Gastrocnemius medialis (tissue), 4 donors: Measurements from ENCODE around the gene CD8A.
"Not testable (repeated sequence)": the region's sequence is repeated elsewhere in the genome, so short reads cannot be mapped to it uniquely, and the experiment has no call there.

Experiments used
- POLR2A ChIP-seq, 2 donors: fragments of 450-650 bp; IDR thresholded peaks; one replicate each; pipeline ENCODE4 v1.6.1; 2017; ENCODE audit warnings: antibody characterized with exemption in 2 of 2, mild to moderate bottlenecking in 2 of 2, moderate library complexity in 2 of 2
- TF ChIP-seq, protein P1 (sequence below), 5 experiments: fragments of 450-650 bp in 3 of 5; fragments of 200-600 bp in 2 of 5; sonication (generic) in 2 of 5; IDR thresholded peaks in 4 of 5; conservative IDR thresholded peaks in 1 of 5; 1 replicate in 4 of 5; 2 replicates in 1 of 5; pipeline ENCODE4 v1.5.1; 2016 to 2019; ENCODE audit warnings: antibody characterized with exemption in 5 of 5, mild to moderate bottlenecking in 3 of 5, moderate library complexity in 3 of 5

DNA sequence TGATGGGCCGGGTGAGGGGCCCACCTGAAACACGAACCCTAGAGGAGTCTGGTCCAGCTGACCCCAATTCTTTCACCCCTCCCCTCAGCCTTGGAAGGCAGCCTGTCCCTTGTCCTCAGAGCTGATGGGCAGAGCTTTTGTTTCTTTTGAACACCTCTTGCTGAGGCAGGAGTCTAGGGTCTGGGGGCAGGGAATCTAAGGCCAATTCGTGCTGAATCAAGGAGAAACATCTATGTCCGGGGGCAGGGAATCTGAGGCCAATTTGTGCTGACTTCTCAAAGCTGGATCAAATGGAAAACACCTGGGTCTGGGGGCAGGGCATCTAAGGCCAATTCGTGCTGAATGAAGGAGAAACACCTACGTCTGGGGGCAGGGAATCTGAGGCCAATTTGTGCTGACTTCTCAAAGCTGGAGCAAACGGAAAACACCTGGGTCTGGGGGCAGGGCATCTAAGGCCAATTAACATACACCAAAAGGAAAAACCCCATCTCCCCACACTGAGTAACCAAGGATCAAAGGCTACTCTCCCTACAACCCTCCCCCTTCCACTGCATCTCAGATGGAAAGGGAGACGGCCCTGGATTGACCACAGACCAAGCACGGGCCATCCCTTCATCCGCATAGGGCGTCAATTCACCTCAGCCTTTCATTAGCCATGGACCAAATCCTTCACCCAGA, 49.3 kb upstream of the CD8A start:
- TF ChIP-seq, protein P1, sequence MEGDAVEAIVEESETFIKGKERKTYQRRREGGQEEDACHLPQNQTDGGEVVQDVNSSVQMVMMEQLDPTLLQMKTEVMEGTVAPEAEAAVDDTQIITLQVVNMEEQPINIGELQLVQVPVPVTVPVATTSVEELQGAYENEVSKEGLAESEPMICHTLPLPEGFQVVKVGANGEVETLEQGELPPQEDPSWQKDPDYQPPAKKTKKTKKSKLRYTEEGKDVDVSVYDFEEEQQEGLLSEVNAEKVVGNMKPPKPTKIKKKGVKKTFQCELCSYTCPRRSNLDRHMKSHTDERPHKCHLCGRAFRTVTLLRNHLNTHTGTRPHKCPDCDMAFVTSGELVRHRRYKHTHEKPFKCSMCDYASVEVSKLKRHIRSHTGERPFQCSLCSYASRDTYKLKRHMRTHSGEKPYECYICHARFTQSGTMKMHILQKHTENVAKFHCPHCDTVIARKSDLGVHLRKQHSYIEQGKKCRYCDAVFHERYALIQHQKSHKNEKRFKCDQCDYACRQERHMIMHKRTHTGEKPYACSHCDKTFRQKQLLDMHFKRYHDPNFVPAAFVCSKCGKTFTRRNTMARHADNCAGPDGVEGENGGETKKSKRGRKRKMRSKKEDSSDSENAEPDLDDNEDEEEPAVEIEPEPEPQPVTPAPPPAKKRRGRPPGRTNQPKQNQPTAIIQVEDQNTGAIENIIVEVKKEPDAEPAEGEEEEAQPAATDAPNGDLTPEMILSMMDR (IDR thresholded peaks at IDR 0.05 in 4 of 5, conservative IDR thresholded peaks at IDR 0.05 in 1 of 5) = not testable (repeated sequence)
- TF ChIP-seq POLR2A (IDR thresholded peaks at IDR 0.05) = not testable (repeated sequence)
